ENCODE data around the gene PLAAT3.

DNA sequence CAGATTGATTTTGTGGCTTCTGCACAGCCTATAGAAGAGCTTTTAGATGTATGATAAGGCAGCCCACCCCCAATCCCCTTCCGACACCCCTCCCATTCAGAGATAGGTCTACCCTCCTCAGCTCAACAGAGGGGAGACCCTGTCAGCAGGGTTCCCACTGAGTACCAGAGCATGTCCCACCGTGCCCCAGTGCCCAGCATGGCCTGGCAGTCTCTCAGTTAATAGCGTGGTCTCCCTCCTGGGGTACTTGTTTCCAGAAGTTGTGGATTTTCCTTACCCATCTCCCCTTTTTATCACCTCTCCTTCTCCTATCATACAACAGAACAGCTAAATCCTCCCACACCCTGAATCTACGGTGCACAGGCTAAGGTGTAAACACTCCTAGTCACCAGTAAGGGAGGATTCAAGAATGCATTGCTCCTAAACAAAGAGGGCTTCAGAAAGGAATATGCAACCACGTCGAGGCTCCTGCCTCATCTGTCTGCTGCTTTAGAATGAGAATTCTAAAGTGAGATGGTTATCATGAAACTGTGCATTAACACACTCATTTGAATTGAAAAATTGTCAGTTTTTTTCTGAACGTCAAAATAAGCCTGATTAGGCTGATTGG lies 57.7 kb downstream of the PLAAT3 start:
- TF ChIP-seq, protein P1, sequence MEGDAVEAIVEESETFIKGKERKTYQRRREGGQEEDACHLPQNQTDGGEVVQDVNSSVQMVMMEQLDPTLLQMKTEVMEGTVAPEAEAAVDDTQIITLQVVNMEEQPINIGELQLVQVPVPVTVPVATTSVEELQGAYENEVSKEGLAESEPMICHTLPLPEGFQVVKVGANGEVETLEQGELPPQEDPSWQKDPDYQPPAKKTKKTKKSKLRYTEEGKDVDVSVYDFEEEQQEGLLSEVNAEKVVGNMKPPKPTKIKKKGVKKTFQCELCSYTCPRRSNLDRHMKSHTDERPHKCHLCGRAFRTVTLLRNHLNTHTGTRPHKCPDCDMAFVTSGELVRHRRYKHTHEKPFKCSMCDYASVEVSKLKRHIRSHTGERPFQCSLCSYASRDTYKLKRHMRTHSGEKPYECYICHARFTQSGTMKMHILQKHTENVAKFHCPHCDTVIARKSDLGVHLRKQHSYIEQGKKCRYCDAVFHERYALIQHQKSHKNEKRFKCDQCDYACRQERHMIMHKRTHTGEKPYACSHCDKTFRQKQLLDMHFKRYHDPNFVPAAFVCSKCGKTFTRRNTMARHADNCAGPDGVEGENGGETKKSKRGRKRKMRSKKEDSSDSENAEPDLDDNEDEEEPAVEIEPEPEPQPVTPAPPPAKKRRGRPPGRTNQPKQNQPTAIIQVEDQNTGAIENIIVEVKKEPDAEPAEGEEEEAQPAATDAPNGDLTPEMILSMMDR (IDR thresholded peaks at IDR 0.05 in 4 of 5, conservative IDR thresholded peaks at IDR 0.05 in 1 of 5), result no peak
- TF ChIP-seq POLR2A (IDR thresholded peaks at IDR 0.05), result no peak
